Measurements from ENCODE around the gene XRCC3.
"Not testable (repeated sequence)": the region's sequence is repeated elsewhere in the genome, so short reads cannot be mapped to it uniquely, and the experiment has no call there.

XRCC3 gene

GRCh38 chr14:103675957-103676356 is 39.3 kb downstream of the XRCC3 start:
- DNase-seq = no peak

GRCh38 chr14:103671911-103672310 is 43.3 kb downstream of the XRCC3 start:
- no peak for DNase-seq

DNA sequence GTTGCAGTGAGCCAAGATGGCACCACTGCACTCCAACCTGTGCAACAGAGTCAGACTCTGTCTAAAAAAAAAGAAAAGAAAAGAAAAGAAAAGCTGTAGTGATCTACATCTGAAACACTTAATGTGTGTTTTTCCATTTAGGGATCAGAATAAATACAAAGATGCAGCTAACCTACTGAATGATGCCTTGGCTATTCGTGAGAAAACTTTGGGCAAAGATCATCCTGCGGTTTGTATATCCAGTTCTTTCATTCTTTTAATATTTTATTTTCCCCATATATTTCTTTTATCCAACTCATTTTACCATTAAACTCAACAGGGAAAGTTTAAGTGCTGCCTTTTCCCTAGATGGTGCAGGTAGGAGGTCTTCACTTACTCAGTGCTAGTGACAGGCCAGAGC is 45.9 kb downstream of the XRCC3 start:
- no peak for DNase-seq

GRCh38 chr14:103668117-103668516 is 47.1 kb downstream of the XRCC3 start:
- no peak for DNase-seq

- DNase-seq = no peak
Measured at GRCh38 chr14:103667671-103668070, 47.6 kb downstream of the XRCC3 start.

GRCh38 chr14:103663506-103663905 is 51.7 kb downstream of the XRCC3 start:
- no peak for DNase-seq

GRCh38 chr14:103662591-103662990 is 52.7 kb downstream of the XRCC3 start:
- no peak for DNase-seq

DNA sequence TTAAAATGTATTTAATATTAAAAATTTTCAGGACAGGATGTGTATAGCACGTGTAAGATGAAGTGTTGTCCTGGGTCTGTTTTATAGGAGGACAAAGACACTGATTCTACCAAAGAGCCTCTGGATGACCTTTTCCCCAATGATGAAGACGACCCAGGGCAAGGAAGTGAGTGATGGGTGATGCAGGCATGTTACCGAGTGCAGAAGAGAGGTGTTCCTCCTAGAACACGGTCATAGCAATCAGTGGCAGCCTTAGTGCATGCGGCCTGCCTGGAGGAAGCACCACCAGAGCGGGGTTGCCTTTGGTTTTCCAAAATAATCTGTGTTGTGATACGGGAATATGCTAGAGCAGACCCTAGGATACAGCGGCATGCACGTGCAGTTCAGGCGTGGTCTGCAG is 53.2 kb downstream of the XRCC3 start:
- no peak for DNase-seq

GRCh38 chr14:103659631-103660030 is 55.6 kb downstream of the XRCC3 start:
- no peak for DNase-seq

DNA sequence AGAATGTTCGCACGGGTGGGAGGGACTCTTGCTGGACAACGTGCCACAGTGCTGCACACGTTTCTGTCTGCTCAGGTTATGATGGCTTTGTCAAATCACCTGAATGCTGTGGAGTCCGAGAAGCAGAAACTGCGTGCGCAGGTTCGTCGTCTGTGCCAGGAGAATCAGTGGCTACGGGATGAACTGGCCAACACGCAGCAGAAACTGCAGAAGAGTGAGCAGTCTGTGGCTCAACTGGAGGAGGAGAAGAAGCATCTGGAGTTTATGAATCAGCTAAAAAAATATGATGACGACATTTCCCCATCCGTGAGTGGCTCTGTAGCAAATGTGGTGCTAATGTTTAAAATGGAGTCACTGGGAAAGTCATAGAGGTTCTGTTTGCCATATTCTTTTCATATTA is 57.8 kb downstream of the XRCC3 start:
- DNase-seq = no peak

DNA sequence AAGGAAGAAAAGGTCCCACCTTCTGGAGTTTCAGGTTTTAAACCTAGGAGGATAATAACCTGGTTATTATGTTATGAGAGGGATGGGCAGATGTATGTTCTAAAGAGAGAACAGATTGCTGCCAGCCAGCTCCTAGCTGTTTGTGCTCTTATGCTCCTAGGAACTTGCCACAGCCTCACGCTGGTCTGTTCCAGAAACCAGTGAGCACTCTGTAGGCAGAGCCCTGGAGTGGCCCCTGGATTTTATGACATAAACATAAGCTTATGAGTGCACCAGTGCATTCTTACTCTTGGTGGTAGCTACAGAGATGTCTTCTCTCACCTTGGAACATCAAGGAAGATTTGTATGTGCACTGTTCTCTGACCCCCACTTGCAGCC is 58.5 kb downstream of the XRCC3 start:
- DNase-seq = peak in 1 of 56 donors; percentile 6

GRCh38 chr14:103656031-103656755 is 59.1 kb downstream of the XRCC3 start:
- no peak for DNase-seq

DNA sequence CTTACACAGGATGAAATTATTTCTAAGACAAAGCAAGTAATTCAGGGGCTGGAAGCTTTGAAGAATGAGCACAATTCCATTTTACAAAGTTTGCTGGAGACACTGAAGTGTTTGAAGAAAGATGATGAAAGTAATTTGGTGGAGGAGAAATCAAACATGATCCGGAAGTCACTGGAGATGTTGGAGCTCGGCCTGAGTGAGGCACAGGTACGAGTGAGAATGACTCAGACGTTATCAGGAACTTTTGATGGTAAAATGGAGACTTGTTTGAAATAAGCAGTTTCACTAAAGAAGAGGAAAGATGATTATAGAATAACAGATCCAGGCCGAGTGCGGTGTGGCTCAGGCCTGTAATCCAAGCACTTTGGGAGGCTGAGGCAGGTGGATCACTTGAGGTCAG is 60.6 kb downstream of the XRCC3 start:
- DNase-seq = no peak

GRCh38 chr14:103653805-103654204 is 61.4 kb downstream of the XRCC3 start:
- DNase-seq = no peak

- not testable (repeated sequence) for DNase-seq
Measured at GRCh38 chr14:103653336-103653735, 61.9 kb downstream of the XRCC3 start.

GRCh38 chr14:103652806-103653205 is 62.4 kb downstream of the XRCC3 start:
- no peak for DNase-seq

DNA sequence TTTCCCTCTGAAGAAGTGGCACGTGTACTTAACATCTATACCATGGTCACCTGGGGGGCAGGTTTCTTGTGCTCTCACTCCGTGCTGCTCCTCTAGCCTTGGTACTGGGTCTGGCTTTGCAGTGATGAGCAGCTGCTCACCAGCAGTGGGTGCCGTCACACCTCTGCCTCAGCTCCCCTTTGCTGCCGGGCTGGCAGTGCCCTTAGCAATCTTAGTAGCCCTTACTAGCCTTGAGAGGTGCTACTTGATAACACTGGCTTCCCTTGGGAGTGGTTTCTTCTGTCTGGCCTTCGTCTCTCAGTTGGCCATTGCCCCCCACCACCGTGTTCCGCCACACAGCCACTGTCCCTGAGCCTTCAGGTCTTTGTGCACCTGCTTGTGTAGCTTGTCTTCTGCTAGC is 63.7 kb downstream of the XRCC3 start:
- DNase-seq = no peak

GRCh38 chr14:103650213-103650612 is 65.0 kb downstream of the XRCC3 start:
- DNase-seq = no peak

- DNase-seq = no peak
Measured at GRCh38 chr14:103649001-103649400, 66.2 kb downstream of the XRCC3 start.

All from nucleus accumbens (tissue), 56 donors.